Neural cell (in vitro differentiated cells): ENCODE measurements around the gene MYO7B. TPM values are rescaled to one million over a fixed set of nuclear protein-coding genes. Genes with fewer than 3 reads are reported as not detected.

Experiments used
- H2AFZ ChIP-seq: fragments of 200-600, 300-800 bp; sonication (generic), shearing (Covaris generic); 2 replicates; pipeline ENCODE4 v1.6.0; 2014; ENCODE audit warnings: low read depth, mild to moderate bottlenecking, antibody characterized with exemption, low read length, moderate library complexity
- H3F3A ChIP-seq: fragments of 200-600 bp; shearing (Covaris generic); 2 replicates; pipeline ENCODE4 v1.6.1; 2016; ENCODE audit warnings: mild to moderate bottlenecking, moderate library complexity, mixed read lengths, antibody characterized with exemption, low read length; ENCODE audit not compliant: insufficient read depth, poor library complexity, severe bottlenecking
- H3K27ac ChIP-seq: fragments of 200-600, 300-800 bp; sonication (generic), shearing (Covaris generic); 2 replicates; pipeline ENCODE4 v1.5.1; 2014; ENCODE audit warnings: mild to moderate bottlenecking, low read length, moderate library complexity
- H3K27me3 ChIP-seq: fragments of 300-800, 200-600 bp; sonication (generic), shearing (Covaris generic); 2 replicates; pipeline ENCODE4 v1.6.0; 2014; ENCODE audit warnings: mild to moderate bottlenecking, low read depth, low read length, moderate library complexity; ENCODE audit not compliant: insufficient read depth
- H3K36me3 ChIP-seq: fragments of 300-800, 200-600 bp; sonication (generic), shearing (Covaris generic); 2 replicates; pipeline ENCODE4 v1.5.1; 2014; ENCODE audit warnings: mild to moderate bottlenecking, antibody characterized with exemption, low read length, moderate library complexity; ENCODE audit not compliant: insufficient read depth
- H3K4me2 ChIP-seq: fragments of 300-800, 200-600 bp; sonication (generic), shearing (Covaris generic); 2 replicates; pipeline ENCODE4 v1.6.0; 2014; ENCODE audit warnings: mild to moderate bottlenecking, low read length
- H3K4me3 ChIP-seq: fragments of 300-800, 200-600 bp; sonication (generic), shearing (Covaris generic); 2 replicates; pipeline ENCODE4 v1.5.1; 2014; ENCODE audit warnings: mild to moderate bottlenecking, low read length, moderate library complexity
- H3K79me2 ChIP-seq: fragments of 200-600 bp; shearing (Covaris generic); replicated peaks from 2 replicates; pipeline ENCODE4 v1.6.0; 2014; ENCODE audit warnings: mild to moderate bottlenecking, low read length, moderate library complexity; ENCODE audit not compliant: insufficient read depth
- H3K9ac ChIP-seq: fragments of 300-800, 200-600 bp; sonication (generic), shearing (Covaris generic); 2 replicates; pipeline ENCODE4 v1.6.1; 2016; ENCODE audit warnings: mild to moderate bottlenecking, low read length, mixed read lengths
- H3K9me2 ChIP-seq: fragments of 200-600 bp; shearing (Covaris generic); 2 replicates; pipeline ENCODE4 v1.6.1; 2016; ENCODE audit warnings: mild to moderate bottlenecking, low read length, mixed read lengths; ENCODE audit not compliant: insufficient read depth
- H3K9me3 ChIP-seq: fragments of 200-600, 300-800 bp; sonication (generic), shearing (Covaris generic); 2 replicates; pipeline ENCODE4 v1.6.1; 2016; ENCODE audit warnings: mild to moderate bottlenecking, mixed run types, low read length, moderate library complexity, mixed read lengths
- H4K20me1 ChIP-seq: fragments of 200-600 bp; shearing (Covaris generic); 2 replicates; pipeline ENCODE4 v1.6.1; 2016; ENCODE audit warnings: mild to moderate bottlenecking, mixed run types; ENCODE audit not compliant: insufficient read depth
- EP300 ChIP-seq: fragments of 450-650 bp; conservative IDR thresholded peaks from 2 replicates; pipeline ENCODE4 v1.6.1; 2014; ENCODE audit warnings: antibody characterized with exemption, mild to moderate bottlenecking, moderate library complexity; ENCODE audit not compliant: poor library complexity, severe bottlenecking
- EZH2 ChIP-seq: fragments of 200-600, 300-800 bp; shearing (Covaris generic), sonication (generic); IDR thresholded peaks from 2 replicates; pipeline ENCODE4 v1.6.1; 2014; ENCODE audit warnings: antibody characterized with exemption, low read length, borderline replicate concordance, mild to moderate bottlenecking; ENCODE audit not compliant: insufficient read depth, poor library complexity, severe bottlenecking
- MXI1 ChIP-seq: fragments of 450-650 bp; conservative IDR thresholded peaks from 2 replicates; pipeline ENCODE4 v1.6.1; 2014; ENCODE audit warnings: antibody characterized with exemption, mild to moderate bottlenecking; ENCODE audit not compliant: poor library complexity, severe bottlenecking
- POLR2AphosphoS5 ChIP-seq: IDR thresholded peaks from 2 replicates; pipeline ENCODE4 v1.6.1; 2012
- RAD21 ChIP-seq: fragments of 450-650 bp; conservative IDR thresholded peaks from 2 replicates; pipeline ENCODE4 v1.6.1; 2014; ENCODE audit warnings: antibody characterized with exemption, mild to moderate bottlenecking, moderate library complexity
- SMC3 ChIP-seq: fragments of 450-650 bp; conservative IDR thresholded peaks from 2 replicates; pipeline ENCODE4 v1.6.1; 2014; ENCODE audit warnings: antibody characterized with exemption, mild to moderate bottlenecking, moderate library complexity; ENCODE audit not compliant: poor library complexity
- TAF1 ChIP-seq: IDR thresholded peaks from 2 replicates; pipeline ENCODE4 v1.6.1; 2012; ENCODE audit warnings: low read depth
- polyA plus RNA-seq: library from polyadenylated mRNA; depleted of rRNA; stranded (reverse); fragments of >200 nt; gene quantifications from 2 replicates; pipeline ENCODE4 v1.2.3, GENCODE V29; 2014
- TF ChIP-seq, protein P1 (sequence below): fragments of 450-650 bp; IDR thresholded peaks from 2 replicates; pipeline ENCODE4 v1.5.1; 2014; ENCODE audit warnings: antibody characterized with exemption, mild to moderate bottlenecking, moderate library complexity; ENCODE audit not compliant: poor library complexity, severe bottlenecking
- TF ChIP-seq, protein P2 (sequence below): IDR thresholded peaks from 2 replicates; pipeline ENCODE4 v1.6.1; 2012; ENCODE audit warnings: borderline replicate concordance

Gene MYO7B
- polyA plus RNA-seq, 1 donor from 2014 or later = 0.16 TPM

DNA sequence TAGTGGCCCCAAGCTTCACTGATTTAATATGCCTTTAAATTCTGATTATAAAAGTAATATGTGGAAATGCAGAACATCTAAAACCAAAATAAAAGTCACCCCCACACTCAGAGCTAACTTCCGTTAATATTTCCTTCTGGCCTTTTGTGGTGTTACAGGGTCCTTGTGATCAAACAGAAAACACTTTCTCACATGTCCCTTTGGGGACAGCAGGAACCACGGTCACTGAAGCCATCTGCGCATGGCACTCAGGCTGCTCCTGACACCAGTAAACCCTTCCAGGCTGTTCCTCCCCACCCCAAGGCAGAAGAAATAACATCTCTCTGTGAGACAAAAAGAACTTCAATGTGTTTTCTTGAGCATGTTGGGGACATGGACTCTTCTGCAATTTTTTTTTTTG is 85.4 kb downstream of the MYO7B start:
- no peak overlapping the region for H2AFZ ChIP-seq
- TF ChIP-seq EZH2 (no peak), TAF1 (no peak)

DNA sequence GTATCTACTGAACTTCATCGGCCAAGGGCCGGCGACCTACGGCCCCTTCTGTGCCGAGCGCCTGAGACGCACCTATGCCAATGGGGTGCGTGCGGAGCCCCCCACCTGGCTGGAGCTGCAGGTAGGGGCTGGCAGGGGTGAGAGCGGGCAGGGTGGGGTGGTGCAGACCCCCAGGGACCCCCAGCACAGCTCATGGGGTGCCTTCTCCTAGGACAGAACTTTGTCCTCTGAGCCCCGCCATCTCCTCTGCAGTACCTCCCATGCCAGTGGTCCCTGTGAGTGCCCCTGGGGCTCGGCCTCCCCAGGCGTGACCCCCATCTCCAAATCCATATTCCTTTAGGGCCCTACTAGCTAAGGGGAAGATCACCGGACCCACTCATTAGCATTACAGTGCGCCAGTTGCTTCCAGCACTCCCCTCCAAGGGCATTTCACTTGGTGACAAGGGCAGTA is 86.5 kb downstream of the MYO7B start:
- Histone ChIP-seq H4K20me1 (no peaks in the 10 kb centered on the region), H3K9me2 (no peaks in the 10 kb centered on the region), H3K36me3 (no peaks in the 10 kb centered on the region), H3K9ac (no peak overlapping the region), H3K27me3 (no peaks in the 10 kb centered on the region), H2AFZ (no peak overlapping the region), H3K79me2 (no peaks in the 10 kb centered on the region), H3F3A (no peaks in the 10 kb centered on the region), H3K27ac (no peak overlapping the region), H3K4me3 (no peak overlapping the region), H3K4me2 (no peak overlapping the region), H3K9me3 (no peaks in the 10 kb centered on the region)
- no peak for TF ChIP-seq EP300
- no peak for TF ChIP-seq EZH2
- no peak for TF ChIP-seq SMC3
- TF ChIP-seq POLR2AphosphoS5 = no peak
- no peak for TF ChIP-seq RAD21
- TF ChIP-seq, protein P1, sequence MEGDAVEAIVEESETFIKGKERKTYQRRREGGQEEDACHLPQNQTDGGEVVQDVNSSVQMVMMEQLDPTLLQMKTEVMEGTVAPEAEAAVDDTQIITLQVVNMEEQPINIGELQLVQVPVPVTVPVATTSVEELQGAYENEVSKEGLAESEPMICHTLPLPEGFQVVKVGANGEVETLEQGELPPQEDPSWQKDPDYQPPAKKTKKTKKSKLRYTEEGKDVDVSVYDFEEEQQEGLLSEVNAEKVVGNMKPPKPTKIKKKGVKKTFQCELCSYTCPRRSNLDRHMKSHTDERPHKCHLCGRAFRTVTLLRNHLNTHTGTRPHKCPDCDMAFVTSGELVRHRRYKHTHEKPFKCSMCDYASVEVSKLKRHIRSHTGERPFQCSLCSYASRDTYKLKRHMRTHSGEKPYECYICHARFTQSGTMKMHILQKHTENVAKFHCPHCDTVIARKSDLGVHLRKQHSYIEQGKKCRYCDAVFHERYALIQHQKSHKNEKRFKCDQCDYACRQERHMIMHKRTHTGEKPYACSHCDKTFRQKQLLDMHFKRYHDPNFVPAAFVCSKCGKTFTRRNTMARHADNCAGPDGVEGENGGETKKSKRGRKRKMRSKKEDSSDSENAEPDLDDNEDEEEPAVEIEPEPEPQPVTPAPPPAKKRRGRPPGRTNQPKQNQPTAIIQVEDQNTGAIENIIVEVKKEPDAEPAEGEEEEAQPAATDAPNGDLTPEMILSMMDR = no peak
- no peak for TF ChIP-seq MXI1
- TF ChIP-seq, protein P2, sequence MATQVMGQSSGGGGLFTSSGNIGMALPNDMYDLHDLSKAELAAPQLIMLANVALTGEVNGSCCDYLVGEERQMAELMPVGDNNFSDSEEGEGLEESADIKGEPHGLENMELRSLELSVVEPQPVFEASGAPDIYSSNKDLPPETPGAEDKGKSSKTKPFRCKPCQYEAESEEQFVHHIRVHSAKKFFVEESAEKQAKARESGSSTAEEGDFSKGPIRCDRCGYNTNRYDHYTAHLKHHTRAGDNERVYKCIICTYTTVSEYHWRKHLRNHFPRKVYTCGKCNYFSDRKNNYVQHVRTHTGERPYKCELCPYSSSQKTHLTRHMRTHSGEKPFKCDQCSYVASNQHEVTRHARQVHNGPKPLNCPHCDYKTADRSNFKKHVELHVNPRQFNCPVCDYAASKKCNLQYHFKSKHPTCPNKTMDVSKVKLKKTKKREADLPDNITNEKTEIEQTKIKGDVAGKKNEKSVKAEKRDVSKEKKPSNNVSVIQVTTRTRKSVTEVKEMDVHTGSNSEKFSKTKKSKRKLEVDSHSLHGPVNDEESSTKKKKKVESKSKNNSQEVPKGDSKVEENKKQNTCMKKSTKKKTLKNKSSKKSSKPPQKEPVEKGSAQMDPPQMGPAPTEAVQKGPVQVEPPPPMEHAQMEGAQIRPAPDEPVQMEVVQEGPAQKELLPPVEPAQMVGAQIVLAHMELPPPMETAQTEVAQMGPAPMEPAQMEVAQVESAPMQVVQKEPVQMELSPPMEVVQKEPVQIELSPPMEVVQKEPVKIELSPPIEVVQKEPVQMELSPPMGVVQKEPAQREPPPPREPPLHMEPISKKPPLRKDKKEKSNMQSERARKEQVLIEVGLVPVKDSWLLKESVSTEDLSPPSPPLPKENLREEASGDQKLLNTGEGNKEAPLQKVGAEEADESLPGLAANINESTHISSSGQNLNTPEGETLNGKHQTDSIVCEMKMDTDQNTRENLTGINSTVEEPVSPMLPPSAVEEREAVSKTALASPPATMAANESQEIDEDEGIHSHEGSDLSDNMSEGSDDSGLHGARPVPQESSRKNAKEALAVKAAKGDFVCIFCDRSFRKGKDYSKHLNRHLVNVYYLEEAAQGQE = no peak
- no peak for TF ChIP-seq TAF1

More for the DNA sequence above, 85.4 kb downstream of the MYO7B start:
- Histone ChIP-seq H4K20me1 (no peaks in the 10 kb centered on the region), H3K9me2 (no peaks in the 10 kb centered on the region), H3K4me2 (no peak overlapping the region), H3K27me3 (no peaks in the 10 kb centered on the region), H3K27ac (no peak overlapping the region), H3K9me3 (no peaks in the 10 kb centered on the region), H3K36me3 (no peaks in the 10 kb centered on the region), H3K9ac (no peak overlapping the region), H3K4me3 (no peak overlapping the region), H3F3A (no peaks in the 10 kb centered on the region), H3K79me2 (no peaks in the 10 kb centered on the region)
